ENCODE results near the gene CCS. TPM values are rescaled to one million over a fixed set of nuclear protein-coding genes. Genes with fewer than 3 reads are reported as not detected.

CCS gene
- total and polyA plus RNA-seq, 2 donors (not counting 1 experiment from before 2014, with no cell fraction given): 87.8 to 174 TPM

- Mint-ChIP-seq H3K4me1 (peaks cover 41% of the 10 kb centered on the region), H3K4me3 (no peak overlapping the region), H3K9me3 (ENCODE audit: insufficient read depth) (no peaks in the 10 kb centered on the region), H3K27me3 (no peaks in the 10 kb centered on the region), H3K27ac (peak overlapping the region; percentile 66)
- no peaks in the 10 kb centered on the region for H4K20me1 ChIP-seq (ENCODE audit: control insufficient read depth, insufficient read depth, low read length, poor library complexity, severe bottlenecking)
- H3K36me3 ChIP-seq (replicated peaks in 1 of 2; ENCODE audit: control extremely low read depth in 1 of 2, control insufficient read depth in 1 of 2, extremely low read depth in 1 of 2, insufficient read depth in 2 of 2, low read length in 1 of 2): peaks cover 2 to 35% of the 10 kb centered on the region in 2 experiments
- ATAC-seq (ENCODE audit: low read depth) (no peak), DNase-seq (no peak)
- peaks cover 15 to 18% of the 10 kb centered on the region in 2 donors for H3K4me1 ChIP-seq (ENCODE audit: control insufficient read depth in 2 of 2, insufficient read depth in 2 of 2, low read length in 2 of 2)
- H3K79me2 ChIP-seq (ENCODE audit: control insufficient read depth, insufficient read depth, low read length): peaks cover 40% of the 10 kb centered on the region
- intact Hi-C loops (cut with micrococcal nuclease): no loop called here
- no peaks in the 10 kb centered on the region for H3K27me3 ChIP-seq (replicated peaks in 1 of 4; ENCODE audit: control extremely low read depth in 1 of 4, control insufficient read depth in 3 of 4, insufficient read depth in 4 of 4, low read length in 3 of 4)
- no peak for TF ChIP-seq EZH2 (IDR thresholded peaks at IDR 0.05; ENCODE audit: borderline replicate concordance, insufficient read depth, low read depth, low read length, poor library complexity, severe bottlenecking)
- no peak for TF ChIP-seq CTCF (IDR thresholded peaks at IDR 0.05)
- no peak overlapping the region for H3K9ac ChIP-seq (ENCODE audit: low read length)
- no peak overlapping the region for H3K4me3 ChIP-seq (ENCODE audit: control extremely low read depth in 1 of 5, extremely low read depth in 1 of 5, insufficient read depth in 1 of 5, low read depth in 2 of 5, low read length in 4 of 5)
- peak overlapping the region in 1 of 2 donors; percentile 25 for H3K27ac ChIP-seq (ENCODE audit: low read length in 2 of 2)
- no peak overlapping the region for H2AFZ ChIP-seq (ENCODE audit: insufficient read depth, low read depth, low read length, poor library complexity, severe bottlenecking)
- peak overlapping the region; percentile 10 for H3K4me2 ChIP-seq (replicated peaks; ENCODE audit: low read depth, low read length, poor library complexity, severe bottlenecking)
- POLR2A ChIA-PET: interaction anchor here (0.5 to 0.9 kb wide), 2 partner anchors 8 to 58 kb away, joined by 3 read pairs; no protein-coding TSS in a partner anchor
- H3K9me3 ChIP-seq (ENCODE audit: control extremely low read depth in 1 of 3, control insufficient read depth in 2 of 3, insufficient read depth in 1 of 3, low read length in 2 of 3): no peaks in the 10 kb centered on the region
- CTCF ChIA-PET: interaction anchor here (1.6 kb wide), 1 partner anchor 9 kb away, joined by 4 read pairs; no protein-coding TSS in a partner anchor
- 100% methylated on average over 1 of the region's 2 CpGs for WGBS (ENCODE audit: insufficient coverage)
Measured at GRCh38 chr11:66600219-66600618, 7.2 kb downstream of the CCS start.

GRCh38 chr11:66600631-66601233, 7.7 kb downstream of the CCS start:
- Histone ChIP-seq H3K4me1 (ENCODE audit: control insufficient read depth in 2 of 2, insufficient read depth in 2 of 2, low read length in 2 of 2) (peaks cover 10 to 16% of the 10 kb centered on the region in 2 donors), H3K27me3 (replicated peaks in 1 of 4; ENCODE audit: control extremely low read depth in 1 of 4, control insufficient read depth in 3 of 4, insufficient read depth in 4 of 4, low read length in 3 of 4) (no peaks in the 10 kb centered on the region), H3K4me3 (ENCODE audit: control extremely low read depth in 1 of 5, extremely low read depth in 1 of 5, insufficient read depth in 1 of 5, low read depth in 2 of 5, low read length in 4 of 5) (no peak overlapping the region), H2AFZ (ENCODE audit: insufficient read depth, low read depth, low read length, poor library complexity, severe bottlenecking) (no peak overlapping the region), H3K79me2 (ENCODE audit: control insufficient read depth, insufficient read depth, low read length) (peaks cover 35% of the 10 kb centered on the region), H3K27ac (ENCODE audit: low read length in 2 of 2) (peak overlapping the region in 1 of 2 donors; percentile 25), H4K20me1 (ENCODE audit: control insufficient read depth, insufficient read depth, low read length, poor library complexity, severe bottlenecking) (no peaks in the 10 kb centered on the region), H3K9me3 (ENCODE audit: control extremely low read depth in 1 of 3, control insufficient read depth in 2 of 3, insufficient read depth in 1 of 3, low read length in 2 of 3) (no peaks in the 10 kb centered on the region), H3K4me2 (replicated peaks; ENCODE audit: low read depth, low read length, poor library complexity, severe bottlenecking) (peak overlapping the region; percentile 10), H3K9ac (ENCODE audit: low read length) (no peak overlapping the region), H3K36me3 (replicated peaks in 1 of 2; ENCODE audit: control extremely low read depth in 1 of 2, control insufficient read depth in 1 of 2, extremely low read depth in 1 of 2, insufficient read depth in 2 of 2, low read length in 1 of 2) (peaks cover 2 to 39% of the 10 kb centered on the region in 2 experiments)
- no CpG with 5 or more reads among the region's 4 CpGs for WGBS (ENCODE audit: insufficient coverage)
- no peak for TF ChIP-seq EZH2 (IDR thresholded peaks at IDR 0.05; ENCODE audit: borderline replicate concordance, insufficient read depth, low read depth, low read length, poor library complexity, severe bottlenecking)
- no peak for TF ChIP-seq CTCF (IDR thresholded peaks at IDR 0.05)
- CTCF ChIA-PET: interaction anchor here (1.6 kb wide), 1 partner anchor 10 kb away, joined by 4 read pairs; no protein-coding TSS in a partner anchor
- H3K9me3 Mint-ChIP-seq (ENCODE audit: insufficient read depth): no peaks in the 10 kb centered on the region
- peak overlapping the region; percentile 66 for H3K27ac Mint-ChIP-seq
- H3K4me1 Mint-ChIP-seq: peaks cover 35% of the 10 kb centered on the region
- H3K4me3 Mint-ChIP-seq: no peak overlapping the region
- DNase-seq: no peak
- intact Hi-C loops (cut with micrococcal nuclease): no loop called here
- peak; percentile 10 for ATAC-seq (ENCODE audit: low read depth)
- POLR2A ChIA-PET: interaction anchor here (0.5 kb wide), 1 partner anchor 57 kb away, joined by 3 read pairs; no protein-coding TSS in a partner anchor
- no peaks in the 10 kb centered on the region for H3K27me3 Mint-ChIP-seq

Data from B cell (primary cell).